GM19463 (cell line): Measurements from ENCODE around the gene WDR93.

Experiments used
- ATAC-seq: cut with Tn5 transposase; IDR thresholded peaks from one replicate; pipeline ENCODE4 v1.9.1; 2021; ENCODE audit warnings: mild to moderate bottlenecking, moderate library complexity; ENCODE audit not compliant: unreplicated experiment

The WDR93 gene

GRCh38 chr15:89747708-89748682 lies 57.4 kb downstream of the WDR93 start:
- no peak for ATAC-seq

- no peak for ATAC-seq
Observed at GRCh38 chr15:89749054-89749453, 58.4 kb downstream of the WDR93 start.

DNA sequence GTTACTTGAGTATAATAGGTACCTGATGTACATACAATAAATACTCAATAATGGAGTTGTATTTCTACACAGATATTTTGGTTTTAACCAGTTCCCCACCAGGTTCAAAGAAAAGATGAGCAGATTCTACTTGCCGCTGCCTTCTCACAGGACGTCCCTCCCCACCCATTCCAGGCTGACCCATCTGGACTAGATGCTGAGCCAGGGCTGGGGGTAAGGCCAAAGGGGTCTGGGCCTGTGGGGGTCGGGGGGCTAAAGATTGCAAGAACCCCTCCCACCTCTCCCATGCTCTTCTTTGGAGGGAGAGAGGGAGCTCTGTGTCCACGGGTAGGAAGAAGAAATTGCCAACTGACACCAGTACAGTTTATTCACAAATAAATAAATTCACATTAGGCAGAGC lies 58.9 kb downstream of the WDR93 start:
- no peak for ATAC-seq

GRCh38 chr15:89749951-89750559 lies 59.4 kb downstream of the WDR93 start:
- no peak for ATAC-seq

- ATAC-seq = peak; percentile 92
Observed at GRCh38 chr15:89750560-89751542, 60.2 kb downstream of the WDR93 start, which contains the start of gene MESP1. TSS of gene MESP1 (minus strand) at chr15:89751249. CDS start at chr15:89751231, 18 bp downstream.

GRCh38 chr15:89751748-89752147 lies 61.1 kb downstream of the WDR93 start:
- no peak for ATAC-seq

GRCh38 chr15:89753855-89754254 lies 63.2 kb downstream of the WDR93 start:
- no peak for ATAC-seq

DNA sequence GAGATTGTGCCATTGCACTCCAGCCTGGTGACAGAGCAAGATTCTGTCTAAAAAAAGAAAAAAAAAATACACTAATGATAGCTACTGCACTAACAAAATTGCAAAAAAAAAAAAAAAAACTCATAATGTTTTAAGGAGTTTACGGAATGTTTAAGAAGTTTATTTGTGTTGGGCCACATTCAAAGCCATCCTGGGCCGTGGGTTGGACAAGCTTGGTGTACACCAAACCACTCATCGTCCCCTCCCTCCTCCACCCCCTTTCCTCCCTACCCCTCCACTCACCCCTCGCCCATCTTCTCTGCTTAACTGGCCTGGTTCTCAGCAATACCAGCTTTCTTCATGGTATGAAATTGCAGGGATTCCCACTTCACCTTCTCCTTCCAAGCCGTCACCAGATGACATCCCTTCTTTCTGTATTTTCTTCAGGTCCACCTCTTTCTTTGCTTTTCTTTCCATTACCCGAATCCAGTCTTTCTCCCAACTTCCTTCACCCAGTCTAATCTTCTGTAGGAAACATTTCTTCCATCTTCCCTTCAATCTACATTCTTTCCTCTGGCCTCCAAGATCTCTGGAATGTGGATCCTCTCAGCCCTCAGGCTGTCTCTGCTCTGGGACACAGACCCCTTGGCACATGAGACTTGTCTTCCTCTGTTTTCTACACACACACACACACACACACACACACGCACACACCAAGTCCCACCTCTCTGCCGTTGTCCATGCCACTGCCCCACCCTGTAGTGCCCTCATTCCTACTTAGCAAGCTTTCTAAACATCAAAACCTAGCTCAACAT lies 63.9 kb downstream of the WDR93 start:
- ATAC-seq = no peak

DNA sequence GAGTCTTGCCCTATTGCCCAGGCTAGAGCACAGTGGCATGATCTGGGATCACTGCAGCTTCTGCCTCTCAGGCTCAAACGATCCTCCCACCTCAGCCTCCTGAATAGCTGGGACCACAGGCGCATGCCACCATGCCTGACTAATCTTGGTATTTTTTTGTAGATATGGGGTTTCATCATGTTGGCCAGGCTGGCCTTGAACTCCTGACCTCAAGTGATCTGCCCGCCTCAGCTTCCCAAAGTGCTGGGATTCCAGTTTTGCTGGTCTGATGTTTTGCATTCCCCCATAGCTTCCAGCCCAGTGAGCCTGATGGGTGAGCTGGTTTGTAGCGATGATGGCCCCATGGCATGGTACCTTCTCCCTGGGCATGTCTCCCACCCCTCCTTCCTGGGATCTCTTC lies 65.1 kb downstream of the WDR93 start:
- ATAC-seq = no peak

GRCh38 chr15:89756897-89757296 lies 66.3 kb downstream of the WDR93 start:
- no peak for ATAC-seq

DNA sequence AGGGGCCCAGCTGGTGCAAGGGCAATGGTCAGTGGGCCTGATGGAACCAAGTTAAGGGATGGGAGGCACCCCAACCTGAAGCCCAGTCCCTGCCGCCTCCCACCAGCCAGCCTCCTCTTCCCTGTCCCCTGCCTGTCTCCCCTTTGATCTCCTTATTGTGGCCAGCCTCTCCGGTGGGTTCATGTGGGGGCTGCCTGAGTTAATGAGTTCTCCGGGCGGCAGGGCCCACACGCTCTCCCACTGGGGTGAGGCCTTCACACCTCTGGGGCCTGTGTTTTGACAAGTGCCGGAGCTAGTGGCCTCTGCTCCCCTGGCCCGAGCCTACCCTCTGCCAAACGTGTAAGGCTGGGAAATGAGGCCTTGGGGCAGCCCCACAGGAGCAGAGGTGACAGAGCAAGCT lies 67.7 kb downstream of the WDR93 start:
- no peak for ATAC-seq

DNA sequence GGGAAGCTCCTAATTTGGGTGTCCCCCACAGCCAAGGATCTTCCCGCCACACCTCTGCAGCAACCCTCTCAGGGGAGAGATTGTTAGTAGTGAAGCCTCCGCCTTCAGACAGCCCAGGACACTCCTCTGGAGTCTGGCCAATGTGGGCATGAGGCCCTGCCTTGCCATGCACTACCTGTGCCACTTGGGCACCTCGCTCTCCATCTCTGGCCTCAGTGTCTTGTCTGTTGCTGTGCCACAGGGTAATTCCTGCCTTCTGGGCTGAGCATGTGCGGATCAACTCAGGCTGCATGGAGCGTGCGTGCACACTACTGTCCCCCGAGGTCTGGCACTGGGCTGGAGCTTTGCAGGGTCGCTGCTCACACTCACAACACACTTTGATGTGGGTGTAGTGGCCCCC lies 68.4 kb downstream of the WDR93 start:
- no peak for ATAC-seq

DNA sequence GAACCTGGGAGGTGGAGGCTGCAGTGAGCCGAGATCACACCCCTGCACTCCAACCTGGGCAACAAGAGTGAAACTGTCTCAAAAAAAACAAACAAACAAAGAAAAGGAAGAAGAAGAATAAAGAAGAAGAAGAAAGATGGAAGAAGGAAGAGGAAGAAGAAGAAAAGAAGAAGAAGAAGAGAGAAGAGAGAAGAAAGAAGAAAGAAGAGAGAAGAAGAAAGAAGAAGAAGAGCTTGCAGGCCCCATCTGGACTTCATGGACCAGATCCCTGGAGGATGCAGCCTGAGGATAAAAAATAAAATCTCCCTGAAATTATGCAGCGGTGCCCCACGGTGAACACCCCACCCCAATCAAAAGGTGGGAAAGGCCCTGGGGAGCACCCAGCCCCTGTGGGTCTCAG lies 69.2 kb downstream of the WDR93 start:
- no peak for ATAC-seq

- ATAC-seq = peak; percentile 60
Observed at GRCh38 chr15:89760303-89761008, 69.8 kb downstream of the WDR93 start.

- peak; percentile 86 for ATAC-seq
Observed at GRCh38 chr15:89761009-89761831, 70.6 kb downstream of the WDR93 start.

- no peak for ATAC-seq
Observed at GRCh38 chr15:89761929-89762328, 71.3 kb downstream of the WDR93 start.

- no peak for ATAC-seq
Observed at GRCh38 chr15:89765694-89766093, 75.1 kb downstream of the WDR93 start.
